ENCODE results near the gene FAIM2.

- TF ChIP-seq CTCF (IDR thresholded peaks at IDR 0.05) = no peak
- no peak for TF ChIP-seq ZFX (IDR thresholded peaks at IDR 0.05; ENCODE audit: borderline replicate concordance)
Observed at GRCh38 chr12:49869816-49870500, 33.7 kb downstream of the FAIM2 start.
